Measurements from ENCODE around the gene TCERG1.

Gene TCERG1

GRCh38 chr5:146482775-146483174 lies 35.6 kb downstream of the TCERG1 start:
- Mint-ChIP-seq H3K27ac (no peak overlapping the region), H3K9me3 (no peaks in the 10 kb centered on the region), H3K27me3 (no peaks in the 10 kb centered on the region), H3K36me3 (peaks cover 27% of the 10 kb centered on the region), H3K4me3 (no peak overlapping the region), H3K4me1 (no peaks in the 10 kb centered on the region)

DNA sequence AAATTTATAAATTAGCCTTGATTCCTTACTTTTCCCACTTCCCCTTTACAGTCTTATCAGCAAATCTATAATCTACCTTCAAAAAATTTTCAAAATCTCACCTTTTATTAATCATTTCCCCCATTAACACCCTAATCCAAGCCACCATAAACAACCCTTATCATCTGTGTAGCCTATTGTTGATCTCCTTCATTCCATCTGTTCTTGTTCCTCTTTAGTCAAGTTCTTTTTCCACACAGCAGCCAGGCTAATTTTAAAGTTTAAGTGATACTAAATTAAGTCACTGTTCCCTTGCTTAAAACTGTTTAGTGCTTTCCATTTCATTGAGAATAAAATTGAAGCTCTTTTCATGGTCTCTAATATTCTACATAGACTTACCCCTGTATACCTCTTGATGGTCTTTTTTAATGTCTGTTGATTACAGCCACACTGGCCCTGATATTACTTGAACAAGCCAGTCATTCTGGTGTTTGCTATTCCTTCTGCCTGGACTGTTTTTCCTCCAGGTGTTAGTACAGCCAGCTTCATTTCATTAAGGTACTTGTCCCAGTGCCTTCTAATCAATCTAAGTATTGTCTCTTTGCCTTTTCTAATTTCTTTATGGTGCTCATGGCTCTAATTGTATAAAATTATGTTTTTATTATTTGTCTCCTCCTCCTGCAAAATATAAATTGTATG lies 37.7 kb downstream of the TCERG1 start:
- Mint-ChIP-seq H3K4me3 (no peak overlapping the region), H3K36me3 (peaks cover 37% of the 10 kb centered on the region), H3K4me1 (no peaks in the 10 kb centered on the region), H3K27ac (no peak overlapping the region), H3K27me3 (no peaks in the 10 kb centered on the region), H3K9me3 (no peaks in the 10 kb centered on the region)

- H3K4me1 Mint-ChIP-seq: peaks cover 11% of the 10 kb centered on the region
- H3K4me3 Mint-ChIP-seq: no peak overlapping the region
- peaks cover 30% of the 10 kb centered on the region for H3K36me3 Mint-ChIP-seq
- H3K27ac Mint-ChIP-seq: no peak overlapping the region
- no peaks in the 10 kb centered on the region for H3K9me3 Mint-ChIP-seq
- no peaks in the 10 kb centered on the region for H3K27me3 Mint-ChIP-seq
These were observed 43.1 kb downstream of the TCERG1 start for GRCh38 chr5:146490089-146490843.

- no peaks in the 10 kb centered on the region for H3K27me3 Mint-ChIP-seq
- no peak overlapping the region for H3K27ac Mint-ChIP-seq
- no peak overlapping the region for H3K4me3 Mint-ChIP-seq
- H3K36me3 Mint-ChIP-seq: peaks cover 28% of the 10 kb centered on the region
- peaks cover 18% of the 10 kb centered on the region for H3K4me1 Mint-ChIP-seq
- H3K9me3 Mint-ChIP-seq: no peaks in the 10 kb centered on the region
These were observed 47.5 kb downstream of the TCERG1 start for GRCh38 chr5:146494656-146495055.

DNA sequence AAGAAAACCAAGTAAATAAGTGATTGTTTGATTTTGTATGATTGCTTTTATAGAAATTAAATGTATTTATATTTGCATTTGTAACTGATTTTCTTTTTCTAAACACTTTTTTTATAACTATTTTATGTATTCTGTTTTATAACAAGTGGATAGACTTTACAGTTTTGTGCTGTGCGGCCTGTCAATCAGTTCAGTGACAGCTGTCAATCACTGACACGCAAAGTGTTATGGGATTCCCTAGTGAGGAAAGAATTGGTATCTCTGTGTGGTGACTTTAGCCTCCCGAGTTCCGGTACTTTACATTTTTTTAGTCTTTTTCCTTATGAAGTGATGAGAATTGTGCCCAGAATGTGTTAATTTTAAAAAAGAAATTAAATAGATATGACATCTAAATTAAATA lies 52.5 kb downstream of the TCERG1 start:
- Mint-ChIP-seq H3K4me1 (peaks cover 7% of the 10 kb centered on the region), H3K27me3 (no peaks in the 10 kb centered on the region), H3K36me3 (peaks cover 28% of the 10 kb centered on the region), H3K9me3 (no peaks in the 10 kb centered on the region), H3K4me3 (no peak overlapping the region), H3K27ac (no peak overlapping the region)

- H3K36me3 Mint-ChIP-seq: peaks cover 33% of the 10 kb centered on the region
These were observed 60.3 kb downstream of the TCERG1 start for GRCh38 chr5:146507428-146507827.

GRCh38 chr5:146510559-146511125 lies 63.5 kb downstream of the TCERG1 start:
- no peak overlapping the region for H3K27ac Mint-ChIP-seq
- H3K9me3 Mint-ChIP-seq: no peaks in the 10 kb centered on the region
- no peaks in the 10 kb centered on the region for H3K27me3 Mint-ChIP-seq
- peaks cover 19% of the 10 kb centered on the region for H3K36me3 Mint-ChIP-seq
- H3K4me3 Mint-ChIP-seq: no peak overlapping the region
- H3K4me1 Mint-ChIP-seq: no peaks in the 10 kb centered on the region

More at GRCh38 chr5:146507428-146507827, 60.3 kb downstream of the TCERG1 start:
- no peaks in the 10 kb centered on the region for H3K4me1 Mint-ChIP-seq
- H3K9me3 Mint-ChIP-seq: no peaks in the 10 kb centered on the region
- H3K27ac Mint-ChIP-seq: no peak overlapping the region
- H3K4me3 Mint-ChIP-seq: no peak overlapping the region
- no peaks in the 10 kb centered on the region for H3K27me3 Mint-ChIP-seq

DNA sequence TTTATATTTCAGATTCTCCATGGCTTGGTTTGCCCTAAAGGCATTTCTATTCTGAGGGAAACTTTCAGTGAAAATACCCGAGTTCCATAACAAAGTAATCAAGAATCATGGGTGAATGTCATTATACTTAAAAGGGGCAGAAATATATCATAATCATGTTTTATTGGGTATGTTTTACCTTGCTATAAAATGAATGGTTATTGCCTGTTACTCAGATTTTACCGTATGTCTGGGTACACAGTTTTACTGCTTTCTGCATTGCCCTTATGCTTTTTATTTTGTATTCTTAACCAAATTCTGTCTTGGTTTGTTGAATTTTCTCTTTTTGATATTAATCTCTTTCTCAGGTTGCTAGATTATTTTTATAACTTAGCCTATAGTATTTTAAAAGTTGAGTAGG lies 66.3 kb downstream of the TCERG1 start:
- Mint-ChIP-seq H3K4me3 (no peak overlapping the region), H3K27me3 (no peaks in the 10 kb centered on the region), H3K27ac (peak overlapping the region; percentile 55), H3K9me3 (no peaks in the 10 kb centered on the region), H3K36me3 (peaks cover 12% of the 10 kb centered on the region), H3K4me1 (no peaks in the 10 kb centered on the region)

- Mint-ChIP-seq H3K27me3 (no peaks in the 10 kb centered on the region), H3K4me1 (no peaks in the 10 kb centered on the region), H3K4me3 (no peak overlapping the region), H3K9me3 (no peaks in the 10 kb centered on the region), H3K36me3 (peaks cover 8% of the 10 kb centered on the region), H3K27ac (peak overlapping the region; percentile 35)
These were observed 67.4 kb downstream of the TCERG1 start for GRCh38 chr5:146514575-146514974.

GRCh38 chr5:146515473-146516150 lies 68.5 kb downstream of the TCERG1 start:
- H3K36me3 Mint-ChIP-seq: peaks cover 6% of the 10 kb centered on the region
- no peaks in the 10 kb centered on the region for H3K4me1 Mint-ChIP-seq
- no peak overlapping the region for H3K4me3 Mint-ChIP-seq
- H3K27ac Mint-ChIP-seq: no peak overlapping the region
- no peaks in the 10 kb centered on the region for H3K27me3 Mint-ChIP-seq
- no peaks in the 10 kb centered on the region for H3K9me3 Mint-ChIP-seq

GRCh38 chr5:146516151-146516475 lies 69.0 kb downstream of the TCERG1 start, which contains the start of gene GPR151:
Gene GPR151, minus strand, starts transcription at chr5:146516190. Its CDS starts 77 bp downstream, at chr5:146516113.
- peaks cover 1% of the 10 kb centered on the region for H3K27me3 Mint-ChIP-seq
- H3K36me3 Mint-ChIP-seq: peaks cover 1% of the 10 kb centered on the region
- H3K4me3 Mint-ChIP-seq: no peak within 1 kb of the TSS
- no peaks in the 10 kb centered on the region for H3K4me1 Mint-ChIP-seq
- no peaks in the 10 kb centered on the region for H3K9me3 Mint-ChIP-seq
- H3K27ac Mint-ChIP-seq: no peak within 1 kb of the TSS

DNA sequence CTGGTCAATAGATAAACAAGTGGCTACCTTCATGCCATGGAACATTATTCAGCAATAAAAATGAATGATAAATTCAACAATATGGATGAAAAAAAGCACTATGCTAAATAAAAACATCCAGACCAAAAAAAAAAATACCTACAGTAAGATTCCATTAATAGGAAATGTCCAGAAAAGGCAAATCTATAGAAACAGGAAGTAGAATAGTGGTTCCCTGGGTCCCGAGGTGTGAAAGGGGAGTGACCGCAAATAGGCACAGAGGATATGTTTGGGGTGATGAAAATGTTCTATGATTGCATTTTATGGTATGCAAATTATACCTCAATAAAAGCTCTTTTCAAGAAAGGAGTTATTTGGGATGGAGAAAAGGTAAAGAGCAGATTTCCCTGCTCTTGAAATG lies 72.4 kb downstream of the TCERG1 start:
- H3K4me3 Mint-ChIP-seq: no peak overlapping the region
- no peaks in the 10 kb centered on the region for H3K9me3 Mint-ChIP-seq
- no peak overlapping the region for H3K27ac Mint-ChIP-seq
- H3K4me1 Mint-ChIP-seq: no peaks in the 10 kb centered on the region
- no peaks in the 10 kb centered on the region for H3K36me3 Mint-ChIP-seq
- H3K27me3 Mint-ChIP-seq: peaks cover 5% of the 10 kb centered on the region

DNA sequence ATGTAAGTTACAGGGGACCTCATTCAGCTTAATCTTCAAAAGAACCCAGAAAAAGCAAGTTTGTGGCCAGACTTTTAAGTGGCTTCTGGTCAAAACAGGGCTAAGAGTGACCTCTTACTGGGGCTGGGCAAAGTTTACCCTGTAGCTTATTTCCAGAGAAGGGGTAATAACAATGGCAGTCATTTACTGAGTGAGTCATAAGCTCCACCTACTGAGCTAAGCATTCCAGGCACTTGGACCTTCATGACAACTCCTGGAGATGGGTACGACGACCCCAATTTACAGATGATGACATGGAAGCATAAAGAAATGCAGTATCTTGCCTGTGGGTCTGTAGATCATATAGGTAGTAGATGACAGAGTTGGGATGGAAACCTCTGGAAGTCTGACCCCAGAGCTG lies 73.6 kb downstream of the TCERG1 start:
- Mint-ChIP-seq H3K36me3 (no peaks in the 10 kb centered on the region), H3K27me3 (peaks cover 5% of the 10 kb centered on the region), H3K4me3 (no peak overlapping the region), H3K27ac (no peak overlapping the region), H3K4me1 (no peaks in the 10 kb centered on the region), H3K9me3 (no peaks in the 10 kb centered on the region)

DNA sequence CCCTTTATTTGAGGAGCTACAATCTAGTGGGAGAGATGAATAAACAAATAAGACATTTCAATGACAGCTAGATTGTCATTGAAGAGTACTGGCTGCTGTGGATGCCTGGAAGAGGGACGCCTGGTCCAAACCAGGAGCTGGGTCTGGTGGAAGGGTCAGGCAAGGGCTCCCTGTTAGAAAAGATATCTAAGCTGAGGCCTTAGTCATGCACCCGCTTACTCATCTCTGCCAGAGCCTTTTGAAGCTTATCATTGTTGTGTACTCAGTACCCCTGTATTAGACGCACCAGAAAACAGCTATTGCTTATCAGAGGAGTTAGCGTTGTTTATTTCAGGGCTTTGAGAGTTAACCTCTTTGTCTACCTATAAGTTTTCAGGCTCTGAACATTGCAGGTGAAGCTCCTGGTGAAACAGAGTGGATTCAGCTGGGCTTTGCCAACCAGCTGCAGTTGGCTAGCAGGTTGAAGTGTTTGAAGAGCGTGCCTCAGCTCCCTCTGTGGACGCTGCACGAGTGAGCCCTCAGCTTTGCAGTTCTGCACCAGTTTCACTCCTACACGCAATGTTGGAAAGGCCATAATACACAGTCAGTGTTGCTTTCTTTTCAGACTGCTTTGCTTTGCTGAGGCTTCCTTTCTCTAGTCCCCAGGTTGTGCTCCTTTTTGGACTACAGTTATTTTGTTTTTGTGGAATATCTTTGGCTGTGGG lies 74.4 kb downstream of the TCERG1 start:
- Mint-ChIP-seq H3K27ac (no peak overlapping the region), H3K9me3 (no peaks in the 10 kb centered on the region), H3K36me3 (no peaks in the 10 kb centered on the region), H3K4me1 (no peaks in the 10 kb centered on the region), H3K27me3 (peaks cover 5% of the 10 kb centered on the region), H3K4me3 (no peak overlapping the region)

- Mint-ChIP-seq H3K27ac (no peak overlapping the region), H3K36me3 (no peaks in the 10 kb centered on the region), H3K4me3 (no peak overlapping the region), H3K27me3 (peaks cover 12% of the 10 kb centered on the region), H3K9me3 (no peaks in the 10 kb centered on the region), H3K4me1 (no peaks in the 10 kb centered on the region)
These were observed 76.6 kb downstream of the TCERG1 start for GRCh38 chr5:146523698-146524097.
